K562 (cell line): ENCODE measurements around the gene CFAP206.

Experiments
- CHD7 ChIP-seq: fragments of 200-600 bp; sonication (generic); IDR thresholded peaks from one replicate; pipeline ENCODE4 v1.6.1; 2012; ENCODE audit warnings: mild to moderate bottlenecking, low read depth, low read length, inconsistent platforms
- CTCF ChIP-seq, 3 experiments: IDR thresholded peaks in 2 of 3; conservative IDR thresholded peaks in 1 of 3; 2 replicates each; pipeline ENCODE4 v1.5.1; 2011 to 2012; ENCODE audit warnings: low read length in 3 of 3, mild to moderate bottlenecking in 3 of 3, control low read depth in 2 of 3, improper control_type of control experiment in 1 of 3, inconsistent platforms in 1 of 3, low read depth in 1 of 3, mixed read lengths in 1 of 3, moderate library complexity in 1 of 3; ENCODE audit not compliant: insufficient read depth in 2 of 3
- ELF1 ChIP-seq: fragments of 200-800 bp; sonication (Bioruptor generic); IDR thresholded peaks from 2 replicates; pipeline ENCODE4 v1.6.1; 2016; ENCODE audit warnings: missing genetic modification characterization, missing compliant biosample characterization
- HDAC6 ChIP-seq: IDR thresholded peaks from 2 replicates; pipeline ENCODE4 v1.6.1; 2012; ENCODE audit warnings: low read depth, mild to moderate bottlenecking, control low read depth, inconsistent platforms, low read length, moderate library complexity
- MEF2A ChIP-seq: IDR thresholded peaks from 2 replicates; pipeline ENCODE4 v1.6.1; 2011; ENCODE audit warnings: low read depth, mild to moderate bottlenecking, low read length, moderate library complexity; ENCODE audit not compliant: control insufficient read depth
- RFX1 ChIP-seq: fragments of 450-650 bp; IDR thresholded peaks from 2 replicates; pipeline ENCODE4 v1.6.1; 2016; ENCODE audit warnings: mild to moderate bottlenecking, moderate library complexity
- TAL1 ChIP-seq: fragments of 450-650 bp; IDR thresholded peaks from 2 replicates; pipeline ENCODE4 v1.6.1; 2016; ENCODE audit warnings: mild to moderate bottlenecking
- TCF3 ChIP-seq: sonication (generic); formaldehyde crosslinking; IDR thresholded peaks from 2 replicates; pipeline ENCODE4 v1.4.0; 2020; ENCODE audit warnings: mild to moderate bottlenecking, missing genetic modification reagents
- ZFP91 ChIP-seq: sonication (generic); formaldehyde crosslinking; IDR thresholded peaks from 2 replicates; pipeline ENCODE4 v1.8.0; 2022; ENCODE audit warnings: mild to moderate bottlenecking, missing genetic modification reagents
- ZNF280A ChIP-seq: fragments of 450-650 bp; IDR thresholded peaks from 2 replicates; pipeline ENCODE4 v1.6.1; 2018; ENCODE audit warnings: mild to moderate bottlenecking, low read depth; ENCODE audit not compliant: partially characterized antibody
- ZNF354B ChIP-seq: fragments of 250-450 bp; sonication (Bioruptor Pico); IDR thresholded peaks from 2 replicates; pipeline ENCODE4 v1.4.0; 2020

- TF ChIP-seq MEF2A = no peak
- TF ChIP-seq CTCF (IDR thresholded peaks at IDR 0.05 in 2 of 3, conservative IDR thresholded peaks at IDR 0.05 in 1 of 3; ENCODE audit: insufficient read depth in 2 of 3, low read depth in 1 of 3, low read length in 3 of 3) = no peak
- no peak for TF ChIP-seq HDAC6
- TF ChIP-seq ELF1 (tag) = no peak
- no peak for TF ChIP-seq ZFP91 (CRISPR knock-in tag)
- TF ChIP-seq CHD7 = no peak
- no peak for TF ChIP-seq ZNF354B
- no peak for TF ChIP-seq ZNF280A
- TF ChIP-seq TCF3 (CRISPR knock-in tag) = no peak
- TF ChIP-seq TAL1 = no peak
- no peak for TF ChIP-seq RFX1
Observed at GRCh38 chr6:87382861-87383260, 24.9 kb upstream of the CFAP206 start.
